Measurements from ENCODE around the gene OTULIN.

Gene OTULIN

GRCh38 chr5:14696851-14697250 lies 32.3 kb downstream of the OTULIN start:
- no peak overlapping the region for H3K27ac ChIP-seq
- TF ChIP-seq CTCF (conservative IDR thresholded peaks at IDR 0.05) = no peak

- H3K27ac ChIP-seq = no peak overlapping the region
- no peak for TF ChIP-seq CTCF (conservative IDR thresholded peaks at IDR 0.05)
These were observed 34.0 kb downstream of the OTULIN start for GRCh38 chr5:14698495-14698894.

- H3K27ac ChIP-seq = no peak overlapping the region
- TF ChIP-seq CTCF (conservative IDR thresholded peaks at IDR 0.05) = no peak
These were observed 34.6 kb downstream of the OTULIN start for GRCh38 chr5:14699159-14699558.

- no peak for TF ChIP-seq CTCF (conservative IDR thresholded peaks at IDR 0.05)
- H3K27ac ChIP-seq = no peak overlapping the region
These were observed 35.4 kb downstream of the OTULIN start for GRCh38 chr5:14699807-14700400.

GRCh38 chr5:14700478-14701436 lies 36.2 kb downstream of the OTULIN start:
- no peak overlapping the region for H3K27ac ChIP-seq
- no peak for TF ChIP-seq CTCF (conservative IDR thresholded peaks at IDR 0.05)

GRCh38 chr5:14701556-14701955 lies 37.0 kb downstream of the OTULIN start:
- TF ChIP-seq CTCF (conservative IDR thresholded peaks at IDR 0.05) = no peak
- H3K27ac ChIP-seq = no peak overlapping the region

GRCh38 chr5:14702238-14702839 lies 37.8 kb downstream of the OTULIN start:
- H3K27ac ChIP-seq = no peak overlapping the region
- TF ChIP-seq CTCF (conservative IDR thresholded peaks at IDR 0.05) = no peak
